Thymus (tissue), 11 donors: ENCODE results near the gene FAM174A. TPM values are rescaled to one million over a fixed set of nuclear protein-coding genes. Genes with fewer than 3 reads are reported as not detected.

Source experiments
- DNase-seq, 9 donors: peaks; one replicate each; pipeline ENCODE4 v3.0.0-alpha.2; 2013; ENCODE audit warnings: low spot score in 9 of 9, low read depth in 6 of 9, missing footprints in 1 of 9
- H3K27ac ChIP-seq, 2 donors: one replicate each; pipeline ENCODE4 v1.5.1; 2013; ENCODE audit warnings: control low read depth in 1 of 2, low read depth in 1 of 2, low read length in 1 of 2, mild to moderate bottlenecking in 1 of 2, moderate library complexity in 1 of 2
- H3K27me3 ChIP-seq, 2 donors: one replicate each; pipeline ENCODE4 v1.5.1; 2013; ENCODE audit warnings: low read length in 1 of 2; ENCODE audit not compliant: control insufficient read depth in 2 of 2, insufficient read depth in 1 of 2
- H3K36me3 ChIP-seq, 2 donors: one replicate each; pipeline ENCODE4 v1.5.1; 2013; ENCODE audit warnings: low read length in 1 of 2, mild to moderate bottlenecking in 1 of 2, moderate library complexity in 1 of 2; ENCODE audit not compliant: control insufficient read depth in 2 of 2, insufficient read depth in 2 of 2
- H3K4me1 ChIP-seq, 2 donors: one replicate each; pipeline ENCODE4 v1.5.1; 2013; ENCODE audit warnings: low read length in 2 of 2; ENCODE audit not compliant: control insufficient read depth in 2 of 2, insufficient read depth in 2 of 2
- H3K4me3 ChIP-seq, 2 donors: one replicate each; pipeline ENCODE4 v1.5.1; 2013; ENCODE audit warnings: low read length in 2 of 2, control low read depth in 1 of 2, mild to moderate bottlenecking in 1 of 2
- H3K9me3 ChIP-seq, 2 donors: one replicate each; pipeline ENCODE4 v1.5.1; 2013; ENCODE audit warnings: low read length in 1 of 2, mild to moderate bottlenecking in 1 of 2; ENCODE audit not compliant: control insufficient read depth in 2 of 2, insufficient read depth in 1 of 2
- WGBS: extraction: QIAGEN DNeasy Blood & Tissue Kit; methylation state at CpG from one replicate; pipeline ENCODE4 v1.1.7; 2013; 5-methylcytosine and 5-hydroxymethylcytosine counted together
- polyA plus RNA-seq: library from polyadenylated mRNA; stranded (reverse); fragments of 200-250 nt; gene quantifications from one replicate; pipeline ENCODE4 v1.2.3, GENCODE V29; 2013
- total RNA-seq: library from RNA; stranded (reverse); fragments of 120-200 nt; gene quantifications from one replicate; pipeline ENCODE4 v1.2.4, GENCODE V29; 2013
- donor health status: healthy.

Gene FAM174A
- total and polyA plus RNA-seq, 2 donors, result 8.7 to 22.1 TPM

GRCh38 chr5:100519075-100519474 lies 16.1 kb upstream of the FAM174A start:
- Histone ChIP-seq H3K27ac (no peak overlapping the region), H3K36me3 (no peaks in the 10 kb centered on the region), H3K27me3 (no peaks in the 10 kb centered on the region), H3K4me3 (no peak overlapping the region), H3K4me1 (no peaks in the 10 kb centered on the region), H3K9me3 (peaks cover 0 to 17% of the 10 kb centered on the region in 2 donors)
- no peak for DNase-seq

- H3K36me3 ChIP-seq, result no peaks in the 10 kb centered on the region
- H3K27ac ChIP-seq, result no peak overlapping the region
- no peak for DNase-seq
- H3K9me3 ChIP-seq, result peaks cover 0 to 17% of the 10 kb centered on the region in 2 donors
- WGBS, result 93% methylated on average over 1 of the region's 1 CpG
- H3K4me1 ChIP-seq, result no peaks in the 10 kb centered on the region
- no peaks in the 10 kb centered on the region for H3K27me3 ChIP-seq
- H3K4me3 ChIP-seq, result no peak overlapping the region
Observed at GRCh38 chr5:100520348-100520747, 14.8 kb upstream of the FAM174A start.

GRCh38 chr5:100537946-100538345 lies 2.8 kb downstream of the FAM174A start:
- no peak for DNase-seq
- peaks cover 4 to 6% of the 10 kb centered on the region in 2 donors for H3K4me1 ChIP-seq
- no peaks in the 10 kb centered on the region for H3K36me3 ChIP-seq
- H3K4me3 ChIP-seq, result no peak overlapping the region
- H3K27ac ChIP-seq, result no peak overlapping the region
- H3K9me3 ChIP-seq, result no peaks in the 10 kb centered on the region
- no peaks in the 10 kb centered on the region for H3K27me3 ChIP-seq
- WGBS, result 100% methylated on average over 1 of the region's 1 CpG

- Histone ChIP-seq H3K27ac (no peak overlapping the region), H3K4me3 (no peak overlapping the region), H3K4me1 (peaks cover 4 to 6% of the 10 kb centered on the region in 2 donors), H3K36me3 (no peaks in the 10 kb centered on the region), H3K9me3 (no peaks in the 10 kb centered on the region), H3K27me3 (no peaks in the 10 kb centered on the region)
- DNase-seq, result no peak
- WGBS, result 95% methylated on average over 3 of the region's 3 CpGs
Observed at GRCh38 chr5:100539519-100539918, 4.3 kb downstream of the FAM174A start.

GRCh38 chr5:100542086-100542485 lies 6.9 kb downstream of the FAM174A start:
- Histone ChIP-seq H3K9me3 (no peaks in the 10 kb centered on the region), H3K4me1 (no peaks in the 10 kb centered on the region), H3K36me3 (no peaks in the 10 kb centered on the region), H3K27me3 (no peaks in the 10 kb centered on the region), H3K4me3 (no peak overlapping the region), H3K27ac (no peak overlapping the region)
- no peak for DNase-seq
- WGBS, result 99% methylated on average over 1 of the region's 1 CpG

- H3K27ac ChIP-seq, result no peak overlapping the region
- no peak overlapping the region for H3K4me3 ChIP-seq
- no peak for DNase-seq
- H3K4me1 ChIP-seq, result peaks cover 0 to 2% of the 10 kb centered on the region in 2 donors
- no peaks in the 10 kb centered on the region for H3K36me3 ChIP-seq
- H3K9me3 ChIP-seq, result no peaks in the 10 kb centered on the region
- WGBS, result 95% methylated on average over 1 of the region's 1 CpG
- H3K27me3 ChIP-seq, result no peaks in the 10 kb centered on the region
Observed at GRCh38 chr5:100546001-100546400, 10.8 kb downstream of the FAM174A start.

- Histone ChIP-seq H3K36me3 (no peaks in the 10 kb centered on the region), H3K27me3 (no peaks in the 10 kb centered on the region), H3K4me3 (no peak overlapping the region), H3K9me3 (no peaks in the 10 kb centered on the region), H3K4me1 (peaks cover 0 to 5% of the 10 kb centered on the region in 2 donors), H3K27ac (peak overlapping the region in 1 of 2 donors; percentile 27)
- DNase-seq, result peak in 7 of 9 donors; percentile 4 to 57 (median 19)
- 83% methylated on average over 1 of the region's 1 CpG for WGBS
Observed at GRCh38 chr5:100550531-100551051, 15.4 kb downstream of the FAM174A start.

GRCh38 chr5:100551183-100551582 lies 16.0 kb downstream of the FAM174A start:
- no peaks in the 10 kb centered on the region for H3K9me3 ChIP-seq
- peaks cover 0 to 5% of the 10 kb centered on the region in 2 donors for H3K4me1 ChIP-seq
- no peaks in the 10 kb centered on the region for H3K27me3 ChIP-seq
- 98% methylated on average over 3 of the region's 3 CpGs for WGBS
- H3K27ac ChIP-seq, result peak overlapping the region in 1 of 2 donors; percentile 27
- no peak for DNase-seq
- no peak overlapping the region for H3K4me3 ChIP-seq
- no peaks in the 10 kb centered on the region for H3K36me3 ChIP-seq

- Histone ChIP-seq H3K4me1 (peaks cover 0 to 5% of the 10 kb centered on the region in 2 donors), H3K9me3 (no peaks in the 10 kb centered on the region), H3K27ac (no peak overlapping the region), H3K36me3 (no peaks in the 10 kb centered on the region), H3K4me3 (no peak overlapping the region), H3K27me3 (no peaks in the 10 kb centered on the region)
- no peak for DNase-seq
Observed at GRCh38 chr5:100553209-100553608, 18.0 kb downstream of the FAM174A start.

GRCh38 chr5:100560860-100561259 lies 25.7 kb downstream of the FAM174A start:
- H3K9me3 ChIP-seq, result no peaks in the 10 kb centered on the region
- H3K36me3 ChIP-seq, result peaks cover 0 to 3% of the 10 kb centered on the region in 2 donors
- DNase-seq, result no peak
- no peaks in the 10 kb centered on the region for H3K4me1 ChIP-seq
- no peak overlapping the region for H3K4me3 ChIP-seq
- 96% methylated on average over 1 of the region's 1 CpG for WGBS
- no peaks in the 10 kb centered on the region for H3K27me3 ChIP-seq
- no peak overlapping the region for H3K27ac ChIP-seq
